Endothelial cell of umbilical vein (primary cell): Measurements from ENCODE around the gene ELK3. TPM values are rescaled to one million over a fixed set of nuclear protein-coding genes. Genes with fewer than 3 reads are reported as not detected.
A peak's percentile ranks its signal among the peaks of the same experiment; 100 is the strongest.

Experiments used
- BruUV-seq: library from RNA; stranded (reverse); fragments of 400-500 nt; replicated peaks from 2 replicates; lab custom pipeline; 2021; lab: Mats Ljungman, UMichigan
- CTCF ChIA-PET: fragments of 300-600, 350-600 bp; sonication (Branson Sonifier 250); formaldehyde crosslinking; loops from one replicate; lab custom pipeline; 2021; ENCODE audit warnings: antibody characterized with exemption, inconsistent platforms; lab: Charles Lee
- POLR2A ChIA-PET: fragments of 300-600, 350-600 bp; sonication (Branson Sonifier 250); formaldehyde crosslinking; loops from one replicate; lab custom pipeline; 2021; ENCODE audit warnings: antibody characterized with exemption, inconsistent platforms; lab: Charles Lee
- DNase-seq: peaks from one replicate; pipeline ENCODE4 v3.0.0-alpha.2; 2011; ENCODE audit warnings: low read depth, low spot score
- FAIRE-seq: peaks from 2 replicates; lab custom pipeline; 2011; peaks lifted over from hg19 to GRCh38; lab: Jason Lieb, UNC
- H2AFZ ChIP-seq: 2 replicates; pipeline ENCODE4 v1.6.0; 2012; ENCODE audit warnings: low read depth, low read length, control low read depth, inconsistent platforms
- H3K27ac ChIP-seq: 2 replicates; pipeline ENCODE4 v1.5.1; 2011; ENCODE audit warnings: low read depth, mild to moderate bottlenecking, control low read depth, low read length, moderate library complexity; ENCODE audit not compliant: insufficient read depth
- H3K27me3 ChIP-seq, 2 experiments: 2 replicates each; pipeline versions ENCODE4 v1.6.0 to v1.6.1; 2011; ENCODE audit warnings: low read length in 2 of 2, mixed read lengths in 1 of 2; ENCODE audit not compliant: control insufficient read depth in 2 of 2, insufficient read depth in 2 of 2
- H3K36me3 ChIP-seq, 2 experiments: 2 replicates in 1 of 2; 3 replicates in 1 of 2; pipeline ENCODE4 v1.5.1; 2011; ENCODE audit warnings: low read length in 2 of 2, mild to moderate bottlenecking in 1 of 2, moderate library complexity in 1 of 2; ENCODE audit not compliant: control insufficient read depth in 2 of 2, insufficient read depth in 2 of 2; ENCODE audit errors: extremely low read depth in 1 of 2
- H3K4me1 ChIP-seq: 3 replicates; pipeline ENCODE4 v1.5.1; 2011; ENCODE audit warnings: mild to moderate bottlenecking, low read length; ENCODE audit not compliant: control insufficient read depth, insufficient read depth; ENCODE audit errors: extremely low read depth
- H3K4me2 ChIP-seq: 2 replicates; pipeline ENCODE4 v1.6.1; 2011; ENCODE audit warnings: low read length, control low read depth, mixed read lengths; ENCODE audit not compliant: insufficient read depth
- H3K4me3 ChIP-seq, 3 experiments: fragments of 200-600 bp in 1 of 3; sonication (generic), shearing (Covaris generic) in 1 of 3; replicated peaks in 1 of 3; 2 replicates each; pipeline ENCODE4 v1.5.1; 2011 to 2016; ENCODE audit warnings: control low read depth in 3 of 3, low read length in 3 of 3, mild to moderate bottlenecking in 2 of 3, inconsistent platforms in 1 of 3, low read depth in 1 of 3, moderate library complexity in 1 of 3; ENCODE audit not compliant: insufficient read depth in 1 of 3
- H3K79me2 ChIP-seq: 2 replicates; pipeline ENCODE4 v1.6.0; 2012; ENCODE audit warnings: low read length, inconsistent platforms; ENCODE audit not compliant: control insufficient read depth, insufficient read depth
- H3K9ac ChIP-seq: replicated peaks from 2 replicates; pipeline ENCODE3; 2011; ENCODE audit warnings: low read length, control low read depth; ENCODE audit not compliant: insufficient read depth; ENCODE audit errors: extremely low read depth
- H3K9me1 ChIP-seq: replicated peaks from 3 replicates; pipeline ENCODE4 v1.6.0; 2011; ENCODE audit warnings: mild to moderate bottlenecking, low read length; ENCODE audit not compliant: control insufficient read depth, insufficient read depth; ENCODE audit errors: extremely low read depth
- H3K9me3 ChIP-seq: replicated peaks from 2 replicates; pipeline ENCODE4 v1.5.1; 2012; ENCODE audit warnings: low read length, inconsistent platforms; ENCODE audit not compliant: control insufficient read depth, insufficient read depth
- H4K20me1 ChIP-seq: replicated peaks from 2 replicates; pipeline ENCODE3; 2011; ENCODE audit warnings: mild to moderate bottlenecking, low read length; ENCODE audit not compliant: control insufficient read depth, insufficient read depth; ENCODE audit errors: extremely low read depth
- CTCF ChIP-seq, 2 donors: IDR thresholded peaks; 1 replicate in 1 of 2; 2 replicates in 1 of 2; pipeline ENCODE4 v1.5.1; 2011; ENCODE audit warnings: low read length in 2 of 2, mild to moderate bottlenecking in 2 of 2, moderate library complexity in 2 of 2, control low read depth in 1 of 2, inconsistent platforms in 1 of 2, low read depth in 1 of 2; ENCODE audit not compliant: insufficient read depth in 1 of 2; ENCODE audit errors: extremely low read depth in 1 of 2
- EZH2 ChIP-seq: IDR thresholded peaks from 2 replicates; pipeline ENCODE4 v1.6.1; 2012; ENCODE audit warnings: borderline replicate concordance, low read depth, mild to moderate bottlenecking, moderate library complexity, low read length, inconsistent platforms; ENCODE audit not compliant: severe bottlenecking
- FOS ChIP-seq: IDR thresholded peaks from 2 replicates; pipeline ENCODE4 v1.6.1; 2011; ENCODE audit warnings: mild to moderate bottlenecking, low read length, moderate library complexity, borderline replicate concordance; ENCODE audit not compliant: insufficient read depth
- GATA2 ChIP-seq: IDR thresholded peaks from 2 replicates; pipeline ENCODE4 v1.7.0; 2011; ENCODE audit warnings: low read depth, mild to moderate bottlenecking, moderate library complexity, mixed read lengths, low read length; ENCODE audit not compliant: insufficient read length, insufficient read depth
- JUN ChIP-seq: IDR thresholded peaks from 2 replicates; pipeline ENCODE4 v1.6.1; 2011; ENCODE audit warnings: borderline replicate concordance, low read depth; ENCODE audit not compliant: insufficient read length, insufficient read depth
- MAX ChIP-seq: IDR thresholded peaks from 2 replicates; pipeline ENCODE4 v1.6.1; 2011; ENCODE audit not compliant: insufficient read depth, insufficient read length
- MYC ChIP-seq: IDR thresholded peaks from one replicate; pipeline ENCODE4 v1.6.1; 2011; ENCODE audit warnings: mild to moderate bottlenecking, low read depth, low read length
- POLR2A ChIP-seq: IDR thresholded peaks from 2 replicates; pipeline ENCODE4 v1.6.1; 2012; ENCODE audit warnings: low read depth, mild to moderate bottlenecking, control low read depth, low read length
- POLR2AphosphoS5 ChIP-seq: IDR thresholded peaks from 2 replicates; pipeline ENCODE4 v1.6.1; 2012; ENCODE audit warnings: low read depth, mild to moderate bottlenecking, control low read depth, low read length, moderate library complexity; ENCODE audit not compliant: insufficient read depth
- dilution Hi-C: fragments of 300-500 bp; cut with MboI; formaldehyde crosslinking; loops from one replicate; pipeline ENCODE4 v1.15.0; 2019; ENCODE audit warnings: low sequenced_read_pairs; ENCODE audit not compliant: extremely low pct_ligation_motif_present
- intact Hi-C: fragments of 100-400 bp; cut with micrococcal nuclease; formaldehyde crosslinking; loops from one replicate; pipeline ENCODE4 v1.10.0; 2022
- polyA plus RNA-seq, 4 experiments: library from polyadenylated mRNA; depleted of rRNA in 3 of 4; stranded (reverse) in 3 of 4; unstranded in 1 of 4; fragments of >200 nt; gene quantifications; 2 replicates each; pipeline versions ENCODE4 v1.2.1 to v1.2.3, GENCODE V29; 2011 to 2012; ENCODE audit warnings: missing spikeins in 1 of 4
- total RNA-seq: library from RNA; stranded (reverse); gene quantifications from 2 replicates; pipeline ENCODE4 v1.2.3, GENCODE V29; 2021

Gene ELK3
- total and polyA plus RNA-seq, 2 donors (not counting 3 experiments of a cell fraction or from before 2014, with no cell fraction given): 64.8 to 132 TPM

- H3K4me1 ChIP-seq: peaks cover 57% of the 10 kb centered on the region
- POLR2A ChIA-PET: no interaction called here
- peak overlapping the region in 1 of 3 experiments; percentile 90 for H3K4me3 ChIP-seq
- H2AFZ ChIP-seq: no peak overlapping the region
- BruUV-seq: no TSS peak
- H4K20me1 ChIP-seq: peaks cover 5% of the 10 kb centered on the region
- CTCF ChIA-PET: interaction anchor here (1.5 to 3.5 kb wide), 4 partner anchors 10 to 132 kb away, joined by 3 to 17 read pairs (median 7); no protein-coding TSS in a partner anchor
- H3K9me1 ChIP-seq: no peaks in the 10 kb centered on the region
- peak; percentile 68 for DNase-seq
- H3K9me3 ChIP-seq: no peaks in the 10 kb centered on the region
- peaks cover 89% of the 10 kb centered on the region for H3K79me2 ChIP-seq
- dilution Hi-C loops: no loop called here
- intact Hi-C loops: loop anchor here (1.0 to 5.0 kb wide), 3 partner anchors 10 to 592 kb away; no protein-coding TSS in a partner anchor
- peak overlapping the region; percentile 90 for H3K4me2 ChIP-seq
- FAIRE-seq: peak; percentile 72
- peak overlapping the region; percentile 57 for H3K9ac ChIP-seq
- peaks cover 3 to 17% of the 10 kb centered on the region in 2 experiments for H3K36me3 ChIP-seq
- peak overlapping the region; percentile 97 for H3K27ac ChIP-seq
- no peaks in the 10 kb centered on the region for H3K27me3 ChIP-seq
- TF ChIP-seq CTCF (IDR thresholded peaks at IDR 0.05; ENCODE audit: extremely low read depth in 1 of 2, insufficient read depth in 1 of 2, low read depth in 1 of 2, low read length in 2 of 2) (no peak), EZH2 (no peak), FOS (peak; percentile 93), MYC (no peak), GATA2 (peak; percentile 76), POLR2AphosphoS5 (peak; percentile 23), MAX (no peak), JUN (peak; percentile 88), POLR2A (no peak)
Measured at GRCh38 chr12:96198965-96199364, 4.8 kb downstream of the ELK3 start.
